GM21360 (cell line): ENCODE measurements around the gene SLCO2A1.

Source experiments
- ATAC-seq: cut with Tn5 transposase; IDR thresholded peaks from one replicate; pipeline ENCODE4 v1.9.1; 2021; ENCODE audit warnings: mild to moderate bottlenecking, moderate library complexity; ENCODE audit not compliant: unreplicated experiment

SLCO2A1 gene

DNA sequence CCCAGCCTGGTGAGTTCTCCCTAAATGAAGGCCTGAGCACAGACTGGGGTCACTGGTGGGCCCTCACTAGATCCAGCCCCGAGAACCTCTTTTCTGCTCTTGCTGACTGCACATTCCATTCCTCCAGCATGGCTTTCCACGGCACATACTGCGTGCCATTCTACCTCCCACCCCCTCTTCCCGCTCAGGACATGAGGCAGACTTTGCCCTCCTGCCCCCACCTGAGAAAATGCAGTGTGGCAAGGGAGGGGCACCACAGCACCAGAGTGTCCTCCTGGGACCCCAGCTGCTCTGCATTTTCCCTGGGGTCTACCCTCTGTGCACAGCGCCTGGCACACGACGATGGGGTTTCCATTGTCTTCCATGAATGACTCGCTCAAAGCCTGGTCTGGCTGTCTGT is 6.1 kb upstream of the SLCO2A1 start:
- no peak for ATAC-seq

DNA sequence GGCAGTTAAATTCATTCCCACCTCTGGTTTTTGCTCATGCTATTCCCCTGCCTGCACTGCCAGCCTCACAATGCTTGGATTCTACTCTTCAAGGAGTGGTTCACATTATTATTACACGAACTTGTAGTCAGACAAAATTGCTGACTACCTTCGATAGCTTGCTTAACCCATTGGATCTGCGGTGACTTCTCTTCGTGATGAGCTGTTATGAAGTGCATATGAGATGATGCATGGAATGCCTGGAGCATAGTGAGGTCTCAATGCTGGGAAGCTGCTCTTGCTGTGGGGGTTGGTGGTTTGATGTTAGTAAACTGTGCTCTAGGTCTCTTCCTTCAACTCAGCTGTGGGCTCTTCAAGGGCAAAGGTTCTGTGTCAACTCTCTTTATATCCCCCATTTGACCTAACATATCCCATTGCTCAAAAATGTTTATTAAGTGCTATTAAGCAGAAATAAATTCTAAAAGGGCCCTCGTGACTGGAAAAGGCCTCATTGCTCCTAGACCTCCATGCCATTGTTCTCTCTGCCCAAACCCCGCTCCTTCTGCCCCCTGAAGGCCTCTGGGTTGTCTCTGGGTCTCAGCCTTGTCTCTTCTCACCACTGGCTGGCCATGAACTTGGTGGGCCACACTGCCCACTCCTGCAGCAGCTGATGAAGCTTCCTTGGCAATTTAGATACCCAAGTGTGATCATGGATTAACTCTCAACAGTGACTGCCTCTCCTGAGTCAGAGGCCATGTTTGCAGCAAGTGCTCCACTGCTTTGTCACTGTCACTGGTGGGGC is 4.5 kb upstream of the SLCO2A1 start:
- no peak for ATAC-seq

DNA sequence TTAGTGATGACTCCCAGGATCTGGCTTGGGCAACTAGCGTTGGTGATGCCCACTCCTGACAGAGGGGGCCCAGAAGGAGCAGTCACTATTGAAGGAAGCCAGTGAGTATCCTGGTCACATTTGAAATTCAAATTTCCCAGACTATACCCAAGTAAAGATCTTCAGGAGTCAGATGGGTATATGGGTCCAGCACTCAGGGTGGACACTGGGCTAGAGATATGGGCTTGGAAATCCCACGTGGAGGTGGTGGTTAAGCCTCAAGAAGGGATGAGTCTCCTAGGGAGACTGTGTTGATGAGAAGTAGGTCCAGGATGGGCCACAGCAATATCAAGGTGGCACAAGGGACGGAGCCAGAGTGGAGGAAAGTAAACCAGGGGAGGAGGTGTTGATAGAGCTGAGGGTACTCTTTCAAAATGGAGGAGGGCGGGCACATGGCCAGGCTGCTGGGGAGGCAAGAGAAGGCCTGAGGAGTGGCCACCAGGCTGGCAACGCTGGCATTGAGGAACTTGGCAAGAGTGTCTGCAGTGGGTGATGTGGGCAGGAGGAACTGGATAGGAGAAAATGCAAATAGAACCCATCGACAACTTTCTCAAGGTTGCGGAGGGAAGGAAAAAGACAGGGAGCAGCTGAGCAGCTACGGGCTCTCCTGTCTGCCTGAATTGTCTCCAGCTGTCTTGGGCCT is 3.7 kb upstream of the SLCO2A1 start:
- ATAC-seq = no peak

DNA sequence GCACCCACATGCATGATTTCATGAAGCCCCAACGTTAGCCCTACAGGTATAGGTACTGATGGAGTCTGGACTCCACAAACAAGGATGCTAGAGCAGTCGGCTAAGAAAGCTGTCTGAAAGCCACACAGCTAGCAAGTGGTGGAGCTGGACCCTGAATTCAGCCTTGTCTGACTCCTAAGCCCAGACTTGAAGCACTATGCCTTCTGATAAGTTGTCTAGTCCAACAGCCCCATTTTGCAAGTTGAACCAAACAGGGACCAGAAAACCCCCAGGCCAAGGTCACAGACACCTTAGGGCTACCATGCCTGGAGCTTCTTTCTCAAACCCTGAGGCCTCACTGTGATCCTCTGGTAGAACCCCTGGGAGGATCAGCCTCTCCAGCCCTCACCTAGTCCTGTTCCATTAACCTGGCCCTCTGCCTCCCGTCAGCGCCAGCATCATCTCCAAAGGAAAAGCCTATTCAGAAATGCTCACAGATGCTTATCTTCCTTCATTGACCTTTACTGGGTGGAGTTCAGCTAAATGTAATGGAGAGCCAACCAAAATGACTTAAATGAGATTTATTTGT is 1.7 kb upstream of the SLCO2A1 start:
- no peak for ATAC-seq

DNA sequence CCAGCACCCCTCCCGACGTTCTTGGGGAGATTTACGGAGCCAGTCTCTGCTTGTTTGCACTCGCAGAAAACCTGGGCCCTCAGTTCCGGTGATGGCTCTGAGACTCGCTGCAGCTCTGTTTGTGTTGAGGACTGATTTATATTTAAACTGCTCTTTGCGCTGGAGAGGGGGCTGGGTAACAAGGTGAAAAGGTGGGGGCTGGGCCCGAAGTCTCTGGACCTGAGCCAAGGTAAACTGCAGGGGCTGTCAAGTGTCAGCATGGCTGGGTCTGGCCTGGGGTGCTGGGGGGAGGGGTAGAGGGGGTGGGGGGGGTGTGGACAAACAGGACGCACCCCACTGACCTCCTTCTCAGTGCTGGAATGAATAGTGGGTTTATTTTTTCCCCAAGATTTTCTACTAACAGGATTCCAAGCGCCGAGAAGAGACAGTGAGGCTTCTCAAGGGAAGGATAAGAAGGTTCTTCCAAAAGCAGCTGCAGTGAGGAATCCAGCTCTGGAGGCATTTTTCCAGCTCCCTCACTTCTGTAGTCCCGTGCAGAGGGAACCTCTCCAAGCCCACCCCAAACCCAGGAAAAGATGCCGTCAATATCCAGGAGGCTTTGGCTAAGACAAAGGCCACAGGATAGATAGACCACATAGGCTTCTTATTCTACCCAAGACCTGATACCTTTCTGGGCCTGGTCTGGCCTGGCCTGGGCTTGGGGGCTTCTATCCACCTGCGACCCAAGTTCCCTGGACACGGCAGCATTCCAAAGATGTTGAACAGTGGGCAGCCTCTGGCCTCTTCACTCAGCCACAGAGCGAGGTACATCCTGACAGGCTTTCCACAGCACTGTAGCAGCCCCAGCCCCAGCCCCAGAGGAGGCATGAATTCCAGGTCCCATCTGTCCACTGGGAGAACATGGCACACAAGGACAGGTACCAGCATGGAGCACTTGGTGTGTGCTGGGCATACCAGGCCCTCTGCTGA is 938 bp upstream of the SLCO2A1 start:
- ATAC-seq = no peak

DNA sequence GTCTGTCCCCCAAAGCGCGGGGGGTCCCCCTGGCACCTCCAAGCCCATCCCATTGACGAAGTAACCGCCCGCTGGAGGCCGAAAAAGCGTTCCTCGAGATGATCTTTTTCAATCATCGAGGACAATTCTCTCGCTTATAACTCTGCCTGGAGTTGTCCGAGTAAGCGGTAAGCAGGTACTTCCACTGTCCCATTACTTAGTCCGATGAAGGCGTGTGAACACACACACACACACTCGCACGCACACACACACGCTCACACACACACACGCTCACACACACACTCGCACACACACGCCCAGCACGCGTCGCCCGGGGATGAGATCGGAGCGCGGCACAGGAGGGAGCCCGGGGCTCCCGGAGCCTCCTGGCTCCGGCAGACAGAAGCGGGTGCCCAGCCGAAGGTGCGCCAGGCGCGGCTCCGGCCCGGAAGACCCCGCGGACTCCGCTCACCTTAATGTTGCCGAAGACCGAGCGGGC is 430 bp downstream of the SLCO2A1 start:
- no peak for ATAC-seq

DNA sequence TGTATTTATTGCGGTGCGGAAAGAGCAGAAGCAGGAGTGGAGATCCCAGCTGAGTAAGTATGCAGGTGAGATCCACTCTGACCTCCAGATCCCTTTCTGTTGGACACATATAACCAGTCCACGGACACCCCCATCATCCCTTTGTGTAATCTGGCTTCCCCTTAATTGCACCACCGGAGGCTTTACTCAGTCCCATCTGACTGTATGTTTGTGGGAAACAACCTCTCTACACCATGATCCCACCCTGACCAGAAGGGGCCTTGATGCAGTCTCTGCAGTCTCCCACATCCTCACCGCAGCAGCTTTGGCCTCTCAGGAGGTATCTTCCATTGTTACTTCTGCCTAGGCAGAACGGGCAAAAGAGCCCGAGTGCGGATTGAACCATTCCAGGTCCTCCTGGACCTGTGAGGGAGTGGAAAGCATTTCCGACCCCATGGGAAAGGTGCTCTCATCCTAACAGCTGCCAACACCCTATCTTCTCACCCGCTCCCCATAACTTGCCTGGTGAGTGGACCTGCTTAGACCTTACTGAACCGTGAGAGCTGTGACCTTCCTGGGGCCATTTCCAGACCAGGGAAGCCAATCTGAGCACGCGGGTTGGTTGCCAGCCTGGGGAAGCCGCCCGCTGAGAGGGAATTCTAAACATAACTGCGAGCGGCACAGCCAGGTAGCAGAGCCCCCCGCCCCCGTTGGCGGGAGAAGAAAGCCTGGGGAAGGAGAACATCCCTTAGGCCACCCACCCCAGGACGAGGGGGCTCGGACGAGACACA is 1.1 kb downstream of the SLCO2A1 start:
- no peak for ATAC-seq

DNA sequence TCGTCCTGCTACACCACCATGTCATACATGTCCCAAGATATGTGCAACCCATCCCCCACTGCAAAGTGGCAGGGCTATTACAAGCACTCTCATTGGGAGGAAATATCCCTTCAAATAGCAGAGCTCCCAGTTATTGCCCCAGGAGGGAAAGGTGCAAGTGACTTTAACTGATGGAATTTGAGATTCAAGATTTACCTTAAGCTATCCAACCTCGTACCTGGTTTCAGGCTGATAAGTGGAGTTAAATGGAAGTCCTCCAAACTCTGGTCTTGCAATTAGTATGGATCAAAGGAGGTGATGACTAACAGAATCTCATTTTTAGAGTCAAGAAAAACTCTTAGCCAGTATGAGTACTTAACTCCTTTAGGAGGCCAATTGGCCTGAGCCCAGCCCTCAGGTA is 2.1 kb downstream of the SLCO2A1 start:
- ATAC-seq = no peak

DNA sequence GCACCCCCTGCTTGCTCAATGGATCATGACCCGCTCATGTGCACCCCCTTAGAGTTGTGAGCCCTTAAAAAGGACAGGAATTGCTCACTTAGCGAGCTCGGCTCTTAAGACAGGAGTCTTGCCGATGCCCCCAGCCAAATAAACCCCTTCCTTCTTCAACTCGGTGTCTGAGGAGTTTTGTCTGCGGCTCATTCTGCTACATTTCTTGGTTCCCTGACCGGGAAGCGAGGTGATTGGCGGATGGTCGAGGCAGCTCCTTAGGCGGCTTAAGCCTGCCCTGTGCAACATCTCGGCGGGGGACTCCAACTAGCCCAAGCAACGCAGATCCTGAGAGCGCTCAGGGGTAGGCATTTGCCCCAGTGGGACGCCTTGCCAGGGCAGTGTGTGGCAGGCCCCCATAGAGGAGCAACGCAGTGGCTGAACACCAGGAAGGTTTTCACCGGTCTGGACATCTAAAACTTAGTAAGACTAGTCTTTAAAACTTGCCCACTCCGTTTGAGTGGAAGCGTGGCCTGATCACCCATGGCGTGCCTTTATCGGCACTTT is 9.5 kb downstream of the SLCO2A1 start:
- ATAC-seq = no peak

DNA sequence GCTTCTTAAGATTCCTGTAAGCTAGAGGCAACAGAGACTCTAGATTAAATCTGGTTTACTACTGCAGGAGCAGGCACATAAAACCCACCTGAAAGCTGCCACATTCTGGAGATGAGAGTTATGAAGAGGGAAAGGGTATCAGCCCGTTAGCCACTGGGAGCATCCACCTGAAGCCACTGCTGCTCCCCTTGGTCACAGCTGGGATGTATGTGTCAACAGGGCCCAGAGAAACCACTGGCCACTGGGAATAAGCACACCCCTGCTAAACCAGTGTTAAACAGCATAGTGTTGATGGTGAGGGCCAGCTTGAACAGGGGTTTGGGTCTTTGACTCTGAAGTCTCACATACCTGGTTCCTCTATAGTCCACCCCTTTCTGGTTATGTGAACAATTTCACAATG is 10.9 kb downstream of the SLCO2A1 start:
- no peak for ATAC-seq

DNA sequence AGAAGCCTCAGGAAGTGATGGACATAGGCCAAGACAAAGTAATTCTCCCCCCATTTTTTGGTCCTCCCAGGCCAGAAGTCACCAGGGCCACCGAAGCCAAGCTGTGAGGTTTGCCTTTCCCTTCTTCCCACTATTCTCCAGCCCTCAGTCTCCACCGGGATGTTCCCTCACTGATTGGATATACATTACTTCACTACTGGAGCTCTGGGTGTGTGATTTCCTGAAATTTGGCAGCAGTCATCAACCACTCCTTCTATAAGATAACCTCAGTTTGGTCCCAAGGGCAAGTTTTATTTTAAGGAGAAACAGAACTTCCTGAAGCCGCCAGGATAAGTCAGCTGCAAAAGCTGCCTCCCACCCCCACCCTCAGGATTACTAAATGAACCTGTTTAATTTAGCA is 11.3 kb downstream of the SLCO2A1 start:
- ATAC-seq = no peak

DNA sequence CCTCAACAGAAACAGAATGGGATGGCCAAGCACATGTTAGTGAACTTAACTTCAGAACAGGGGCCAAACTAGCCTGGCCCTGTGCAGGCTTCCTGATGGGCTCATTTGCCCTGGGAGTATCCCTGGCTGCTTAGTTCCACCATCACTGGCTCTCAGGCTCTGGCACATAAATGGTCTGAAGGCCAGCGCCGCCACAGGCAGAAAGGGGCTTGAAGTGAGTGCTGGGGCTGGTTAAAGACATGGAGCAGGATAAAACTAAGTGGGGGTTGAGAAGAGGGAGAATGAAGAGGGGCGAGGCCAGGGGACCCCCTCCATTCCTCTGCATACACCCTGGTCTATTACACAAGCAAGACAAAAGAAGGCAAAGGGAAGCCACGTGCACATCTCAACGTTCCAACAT is 12.2 kb downstream of the SLCO2A1 start:
- no peak for ATAC-seq

DNA sequence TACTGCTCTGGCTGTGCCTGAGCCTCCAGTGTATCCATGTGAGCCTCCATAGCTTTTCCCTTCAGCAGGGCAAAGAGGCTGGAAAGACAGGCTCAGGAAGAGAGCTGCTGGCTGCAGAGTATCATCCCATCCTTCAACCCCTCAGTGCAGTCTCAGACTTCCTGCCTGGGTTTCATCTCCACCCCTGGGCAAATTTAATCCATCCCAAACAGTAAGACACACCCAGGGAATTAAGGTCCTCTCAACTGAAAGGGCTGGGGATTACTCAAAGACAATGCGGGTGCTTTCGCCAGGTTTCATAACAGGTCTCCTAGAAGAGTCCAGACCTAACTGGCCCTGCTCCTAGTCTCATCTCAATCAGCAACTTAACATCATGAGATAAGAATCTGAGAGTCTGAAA is 15.5 kb downstream of the SLCO2A1 start:
- no peak for ATAC-seq

DNA sequence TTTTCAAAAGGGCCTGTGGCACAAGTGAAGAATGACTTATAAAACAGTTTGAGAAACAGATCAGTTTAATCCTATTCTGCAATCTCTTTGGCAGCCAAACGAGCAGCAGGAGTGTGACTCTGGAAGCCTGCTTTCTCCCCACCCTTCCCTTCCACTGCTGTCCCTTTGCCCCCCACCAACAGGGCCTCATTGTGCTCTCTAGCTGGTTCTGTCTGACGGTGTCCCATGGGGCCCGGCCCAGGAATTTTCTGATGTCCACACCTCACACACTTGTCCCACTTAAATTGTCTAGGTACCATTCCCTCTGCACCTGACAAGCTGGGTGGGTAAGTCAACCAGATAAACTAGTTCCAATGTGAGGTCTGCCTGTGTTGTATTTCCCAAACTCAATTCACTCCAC is 16.4 kb downstream of the SLCO2A1 start:
- no peak for ATAC-seq

DNA sequence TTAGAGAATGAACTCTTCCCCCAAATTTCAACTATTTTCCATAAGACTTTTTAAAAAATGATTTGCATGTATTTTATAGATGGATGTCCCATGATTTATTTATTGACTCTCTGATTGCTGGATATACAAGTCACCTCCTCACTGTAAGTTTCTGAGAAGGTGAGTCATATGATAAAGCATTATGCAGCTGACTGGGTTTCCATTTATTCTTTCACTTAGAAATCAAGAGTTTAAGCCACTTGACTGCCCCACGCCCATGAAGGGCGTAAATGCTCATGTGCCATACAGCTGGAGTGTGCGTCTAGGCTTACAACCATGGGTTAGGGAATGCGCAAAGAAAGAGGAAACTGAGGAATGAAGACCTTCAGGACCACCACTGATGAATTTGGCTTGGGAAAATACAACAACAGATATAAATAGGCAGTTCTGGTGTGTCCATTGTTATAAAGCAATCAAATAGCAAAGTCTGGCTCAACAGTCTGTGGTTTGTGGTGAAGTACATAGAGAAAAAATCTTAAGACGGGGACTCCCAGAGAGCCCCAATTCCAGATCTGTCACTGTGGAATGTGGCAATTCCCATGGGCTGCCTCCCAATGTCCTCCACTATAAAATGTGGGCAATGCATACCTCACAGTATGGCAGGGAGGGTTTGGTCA is 20.3 kb downstream of the SLCO2A1 start:
- ATAC-seq = no peak

DNA sequence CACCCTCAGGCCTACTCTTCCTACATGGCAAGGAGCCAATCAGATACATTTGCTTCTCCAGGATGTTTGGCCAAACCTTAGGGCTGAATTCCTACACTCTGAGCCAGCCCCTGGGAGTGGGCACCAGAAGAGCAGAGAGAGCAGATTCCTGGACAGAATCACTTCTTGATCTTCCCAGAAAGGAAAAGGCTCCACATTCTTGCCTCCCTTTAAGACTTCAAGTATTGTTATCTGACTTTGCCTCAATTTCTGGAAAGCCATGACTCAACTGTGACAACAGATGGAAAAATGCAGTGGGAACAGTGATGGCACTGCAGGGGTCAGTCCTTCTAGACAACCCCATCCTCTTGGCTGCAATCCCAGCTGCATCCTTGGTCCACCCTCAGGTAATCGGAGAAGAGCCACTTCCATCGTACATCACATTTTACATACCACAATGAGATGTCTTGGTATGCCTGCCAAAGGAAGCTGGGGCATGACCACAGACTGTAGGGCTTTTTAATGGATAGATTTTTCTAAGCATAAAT is 21.0 kb downstream of the SLCO2A1 start:
- ATAC-seq = no peak

DNA sequence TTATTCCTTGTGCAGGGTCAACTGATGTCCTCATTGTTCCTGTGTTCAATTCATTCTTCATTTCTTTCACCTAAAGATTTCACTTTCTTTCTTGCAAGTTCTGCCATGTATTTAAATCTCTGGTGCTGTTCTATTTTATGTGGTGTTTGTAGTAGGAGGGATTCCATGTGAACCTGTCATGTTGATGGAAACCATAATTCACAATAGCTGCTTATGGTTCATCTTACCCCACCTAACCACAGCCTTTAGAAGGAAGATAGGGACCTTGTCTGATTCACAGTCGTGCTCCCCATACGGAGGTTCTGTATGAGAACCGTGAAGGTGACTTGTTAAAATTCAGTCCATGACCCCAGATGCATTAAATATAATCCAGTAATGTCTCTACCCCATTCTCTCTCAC is 21.9 kb downstream of the SLCO2A1 start:
- no peak for ATAC-seq

DNA sequence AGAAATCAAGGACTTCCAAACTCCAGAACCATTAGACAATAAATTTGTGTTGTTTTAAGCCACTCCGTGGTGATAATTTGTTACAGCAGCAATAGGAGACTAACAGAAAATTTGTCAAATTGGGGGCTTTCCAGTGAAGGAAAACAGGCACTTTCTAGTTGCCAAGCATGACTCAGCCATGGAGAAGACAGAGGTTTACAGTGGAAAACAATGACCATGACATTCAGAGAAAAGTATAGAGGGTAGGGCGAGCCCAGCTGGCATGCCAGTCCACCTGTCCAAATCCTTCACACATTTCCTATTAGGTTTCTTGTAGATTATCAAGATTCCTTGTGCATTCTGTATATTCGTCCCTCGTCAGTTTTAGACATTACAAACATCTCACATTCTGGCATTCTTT is 24.9 kb downstream of the SLCO2A1 start:
- ATAC-seq = no peak

DNA sequence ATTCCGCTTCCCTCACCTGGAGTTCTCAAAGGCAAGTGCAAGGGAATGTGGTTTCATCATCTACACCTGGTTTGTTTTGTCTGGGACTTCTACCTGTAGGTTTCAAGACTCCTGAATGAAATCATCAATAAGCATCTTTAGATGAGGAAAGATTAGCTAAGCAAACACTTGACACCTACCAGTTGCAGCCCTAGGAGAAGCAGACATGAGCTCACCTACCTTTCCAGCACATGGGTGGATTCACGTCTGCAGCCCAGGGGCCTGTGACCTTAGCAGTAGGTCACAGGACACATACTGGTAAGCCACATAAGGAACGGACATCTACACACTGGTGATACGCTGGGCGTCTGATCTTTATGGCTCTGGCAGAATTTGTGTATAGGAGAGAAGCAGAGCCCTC is 26.7 kb downstream of the SLCO2A1 start:
- ATAC-seq = no peak
